Central memory CD8-positive, alpha-beta T cell (primary cell): ENCODE results near the gene AKT3.

Experiments
- ATAC-seq: fragments of 150-1000 bp; cut with Tn5 transposase; replicated peaks from 2 replicates; pipeline ENCODE4 v1.10.0; 2022; ENCODE audit warnings: mild to moderate bottlenecking, moderate FRiP score, moderate number of reproducible peaks; ENCODE audit not compliant: poor library complexity, severe bottlenecking; ENCODE audit errors: extremely low read depth
- DNase-seq, 2 donors: peaks; one replicate each; pipeline ENCODE4 v3.0.0; 2021; ENCODE audit warnings: low spot score in 2 of 2
- H3K27ac Mint-ChIP-seq: one replicate; pipeline ENCODE4 v1.8.0; 2022; ENCODE audit warnings: low read depth, mild to moderate bottlenecking, moderate library complexity, mixed read lengths
- H3K27me3 Mint-ChIP-seq: one replicate; pipeline ENCODE4 v1.8.0; 2022; ENCODE audit warnings: mixed read lengths
- H3K36me3 Mint-ChIP-seq: one replicate; pipeline ENCODE4 v1.8.0; 2022; ENCODE audit warnings: mild to moderate bottlenecking, moderate library complexity, mixed read lengths; ENCODE audit not compliant: insufficient read depth
- H3K4me1 Mint-ChIP-seq: one replicate; pipeline ENCODE4 v1.8.0; 2022; ENCODE audit warnings: mixed read lengths
- H3K4me3 Mint-ChIP-seq: one replicate; pipeline ENCODE4 v1.8.0; 2022; ENCODE audit warnings: mild to moderate bottlenecking, moderate library complexity, mixed read lengths
- H3K9me3 Mint-ChIP-seq: one replicate; pipeline ENCODE4 v1.8.0; 2022; ENCODE audit warnings: mixed read lengths

The AKT3 gene

GRCh38 chr1:243454328-243454997 is 395.6 kb downstream of the AKT3 start:
- H3K4me3 Mint-ChIP-seq, result no peak overlapping the region
- peaks cover 2% of the 10 kb centered on the region for H3K36me3 Mint-ChIP-seq
- DNase-seq (no peak), ATAC-seq (no peak)
- H3K9me3 Mint-ChIP-seq, result no peaks in the 10 kb centered on the region
- no peak overlapping the region for H3K27ac Mint-ChIP-seq
- no peaks in the 10 kb centered on the region for H3K4me1 Mint-ChIP-seq
- H3K27me3 Mint-ChIP-seq, result no peaks in the 10 kb centered on the region

- DNase-seq (no peak), ATAC-seq (no peak)
- Mint-ChIP-seq H3K4me1 (no peaks in the 10 kb centered on the region), H3K9me3 (no peaks in the 10 kb centered on the region), H3K27me3 (no peaks in the 10 kb centered on the region), H3K4me3 (no peak overlapping the region), H3K27ac (no peak overlapping the region), H3K36me3 (peaks cover 2% of the 10 kb centered on the region)
These were observed 398.0 kb downstream of the AKT3 start for GRCh38 chr1:243452092-243452491.

- no peak for ATAC-seq
- H3K4me3 Mint-ChIP-seq, result no peak overlapping the region
- H3K4me1 Mint-ChIP-seq, result no peaks in the 10 kb centered on the region
- DNase-seq, result no peak
- H3K9me3 Mint-ChIP-seq, result no peaks in the 10 kb centered on the region
- no peaks in the 10 kb centered on the region for H3K27me3 Mint-ChIP-seq
- H3K27ac Mint-ChIP-seq, result no peak overlapping the region
- peaks cover 2% of the 10 kb centered on the region for H3K36me3 Mint-ChIP-seq
These were observed 400.7 kb downstream of the AKT3 start for GRCh38 chr1:243449373-243449772.

- DNase-seq (no peak), ATAC-seq (no peak)
- Mint-ChIP-seq H3K4me3 (no peak overlapping the region), H3K27ac (no peak overlapping the region), H3K4me1 (no peaks in the 10 kb centered on the region), H3K27me3 (no peaks in the 10 kb centered on the region), H3K9me3 (no peaks in the 10 kb centered on the region), H3K36me3 (peaks cover 2% of the 10 kb centered on the region)
These were observed 402.2 kb downstream of the AKT3 start for GRCh38 chr1:243447844-243448243.

- Mint-ChIP-seq H3K36me3 (peaks cover 2% of the 10 kb centered on the region), H3K27ac (no peak overlapping the region), H3K4me1 (no peaks in the 10 kb centered on the region), H3K27me3 (no peaks in the 10 kb centered on the region), H3K9me3 (no peaks in the 10 kb centered on the region), H3K4me3 (no peak overlapping the region)
- DNase-seq (no peak), ATAC-seq (no peak)
These were observed 402.7 kb downstream of the AKT3 start for GRCh38 chr1:243447347-243447746.

GRCh38 chr1:243443557-243443956 is 406.5 kb downstream of the AKT3 start:
- peaks cover 2% of the 10 kb centered on the region for H3K36me3 Mint-ChIP-seq
- no peaks in the 10 kb centered on the region for H3K9me3 Mint-ChIP-seq
- ATAC-seq, result no peak
- no peaks in the 10 kb centered on the region for H3K4me1 Mint-ChIP-seq
- H3K27me3 Mint-ChIP-seq, result no peaks in the 10 kb centered on the region
- no peak for DNase-seq
- no peak overlapping the region for H3K27ac Mint-ChIP-seq
- H3K4me3 Mint-ChIP-seq, result no peak overlapping the region

GRCh38 chr1:243441601-243442000 is 408.4 kb downstream of the AKT3 start:
- DNase-seq, result no peak
- no peak overlapping the region for H3K4me3 Mint-ChIP-seq
- ATAC-seq, result no peak
- no peaks in the 10 kb centered on the region for H3K9me3 Mint-ChIP-seq
- H3K4me1 Mint-ChIP-seq, result no peaks in the 10 kb centered on the region
- peaks cover 2% of the 10 kb centered on the region for H3K36me3 Mint-ChIP-seq
- H3K27me3 Mint-ChIP-seq, result no peaks in the 10 kb centered on the region
- no peak overlapping the region for H3K27ac Mint-ChIP-seq

- H3K27me3 Mint-ChIP-seq, result no peaks in the 10 kb centered on the region
- no peaks in the 10 kb centered on the region for H3K4me1 Mint-ChIP-seq
- no peak overlapping the region for H3K27ac Mint-ChIP-seq
- DNase-seq, result no peak
- no peaks in the 10 kb centered on the region for H3K9me3 Mint-ChIP-seq
- no peaks in the 10 kb centered on the region for H3K36me3 Mint-ChIP-seq
- H3K4me3 Mint-ChIP-seq, result no peak overlapping the region
- no peak for ATAC-seq
These were observed 409.6 kb downstream of the AKT3 start for GRCh38 chr1:243440406-243440805.

- H3K36me3 Mint-ChIP-seq, result no peaks in the 10 kb centered on the region
- no peaks in the 10 kb centered on the region for H3K9me3 Mint-ChIP-seq
- no peaks in the 10 kb centered on the region for H3K4me1 Mint-ChIP-seq
- H3K27ac Mint-ChIP-seq, result no peak overlapping the region
- H3K27me3 Mint-ChIP-seq, result no peaks in the 10 kb centered on the region
- ATAC-seq, result no peak
- H3K4me3 Mint-ChIP-seq, result no peak overlapping the region
- DNase-seq, result no peak
These were observed 411.2 kb downstream of the AKT3 start for GRCh38 chr1:243438815-243439214.
